ENCODE results near the gene C8A. TPM values are rescaled to one million over a fixed set of nuclear protein-coding genes. Genes with fewer than 3 reads are reported as not detected.

The C8A gene
- polyA plus RNA-seq, 3 donors, result not detected

DNA sequence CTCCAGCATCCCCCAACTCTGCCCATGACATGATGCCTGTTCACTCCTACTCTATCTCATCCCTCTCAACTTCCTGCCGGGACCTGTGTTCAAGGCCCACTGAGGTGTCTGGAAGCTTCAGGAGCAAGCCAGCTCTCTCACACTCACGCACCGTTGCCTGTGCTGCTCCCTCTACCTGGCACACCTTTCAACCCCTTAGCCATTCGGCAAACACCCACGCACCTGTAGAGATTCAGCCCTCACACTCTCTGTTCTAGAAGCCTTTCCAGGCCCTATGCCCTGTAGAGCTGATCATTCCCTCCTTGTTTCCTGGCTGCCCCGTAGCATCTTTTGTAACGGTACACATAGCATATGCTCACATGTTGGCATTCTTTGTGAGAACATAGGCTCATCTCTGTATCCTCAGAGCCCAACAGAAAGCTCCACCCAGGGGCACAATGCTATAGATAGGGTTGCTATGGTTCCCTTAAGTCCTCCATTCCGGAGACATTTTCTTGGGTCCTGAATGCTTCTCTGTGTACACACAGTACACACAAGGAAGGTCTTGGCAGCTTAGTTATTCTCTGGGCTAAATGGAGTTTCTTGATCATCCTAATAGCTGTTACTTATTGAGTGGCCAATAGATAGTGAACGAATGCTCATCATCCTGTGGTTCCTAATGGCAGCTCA is 109.9 kb downstream of the C8A start:
- no peak overlapping the region for H3K9ac ChIP-seq (ENCODE audit: insufficient read depth, low read length, poor library complexity, severe bottlenecking)
- no peak overlapping the region for H2AFZ ChIP-seq (ENCODE audit: insufficient read depth, low read depth, low read length, poor library complexity, severe bottlenecking)
- DNase-seq, result no peak
- peaks cover 3 to 6% (median 6%) of the 10 kb centered on the region in 3 donors for H3K27me3 Mint-ChIP-seq (ENCODE audit: low read depth in 3 of 3)
- no peaks in the 10 kb centered on the region for H3K79me2 ChIP-seq (ENCODE audit: insufficient read depth, low read length)
- H3K4me2 ChIP-seq (replicated peaks; ENCODE audit: extremely low read depth, low read length, poor library complexity, severe bottlenecking), result no peak overlapping the region
- no peaks in the 10 kb centered on the region for H3K4me1 Mint-ChIP-seq
- no peaks in the 10 kb centered on the region for H4K20me1 ChIP-seq (ENCODE audit: insufficient read depth, low read length)
- TF ChIP-seq, protein P1, sequence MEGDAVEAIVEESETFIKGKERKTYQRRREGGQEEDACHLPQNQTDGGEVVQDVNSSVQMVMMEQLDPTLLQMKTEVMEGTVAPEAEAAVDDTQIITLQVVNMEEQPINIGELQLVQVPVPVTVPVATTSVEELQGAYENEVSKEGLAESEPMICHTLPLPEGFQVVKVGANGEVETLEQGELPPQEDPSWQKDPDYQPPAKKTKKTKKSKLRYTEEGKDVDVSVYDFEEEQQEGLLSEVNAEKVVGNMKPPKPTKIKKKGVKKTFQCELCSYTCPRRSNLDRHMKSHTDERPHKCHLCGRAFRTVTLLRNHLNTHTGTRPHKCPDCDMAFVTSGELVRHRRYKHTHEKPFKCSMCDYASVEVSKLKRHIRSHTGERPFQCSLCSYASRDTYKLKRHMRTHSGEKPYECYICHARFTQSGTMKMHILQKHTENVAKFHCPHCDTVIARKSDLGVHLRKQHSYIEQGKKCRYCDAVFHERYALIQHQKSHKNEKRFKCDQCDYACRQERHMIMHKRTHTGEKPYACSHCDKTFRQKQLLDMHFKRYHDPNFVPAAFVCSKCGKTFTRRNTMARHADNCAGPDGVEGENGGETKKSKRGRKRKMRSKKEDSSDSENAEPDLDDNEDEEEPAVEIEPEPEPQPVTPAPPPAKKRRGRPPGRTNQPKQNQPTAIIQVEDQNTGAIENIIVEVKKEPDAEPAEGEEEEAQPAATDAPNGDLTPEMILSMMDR (IDR thresholded peaks at IDR 0.05), result no peak
- H3K4me1 ChIP-seq (ENCODE audit: control insufficient read depth in 1 of 2, insufficient read depth in 2 of 2, low read length in 2 of 2), result no peaks in the 10 kb centered on the region
- peaks cover 0 to 4% (median 0%) of the 10 kb centered on the region in 7 donors for H3K9me3 Mint-ChIP-seq
- peak overlapping the region in 2 of 7 donors; percentile 34 to 43 for H3K27ac Mint-ChIP-seq
- H3K4me3 Mint-ChIP-seq, result no peak overlapping the region
- no peaks in the 10 kb centered on the region for H3K27me3 ChIP-seq (ENCODE audit: control insufficient read depth in 2 of 2, insufficient read depth in 2 of 2, low read length in 2 of 2)
- intact Hi-C loops (cut with micrococcal nuclease), result no loop called here
- 91% methylated on average over 5 of the region's 9 CpGs for WGBS (ENCODE audit: insufficient coverage)
- H3K4me3 ChIP-seq (replicated peaks in 1 of 3; ENCODE audit: low read depth in 2 of 3, low read length in 3 of 3), result no peak overlapping the region
- H3K36me3 ChIP-seq (replicated peaks in 1 of 2; ENCODE audit: control insufficient read depth in 1 of 2, insufficient read depth in 2 of 2, low read length in 2 of 2), result no peaks in the 10 kb centered on the region
- H3K9me3 ChIP-seq (replicated peaks in 1 of 2; ENCODE audit: control insufficient read depth in 1 of 2, insufficient read depth in 1 of 2, low read length in 2 of 2), result no peaks in the 10 kb centered on the region
- H3K36me3 Mint-ChIP-seq, result no peaks in the 10 kb centered on the region
- H3K27ac ChIP-seq (ENCODE audit: low read depth in 1 of 2, low read length in 2 of 2), result no peak overlapping the region

DNA sequence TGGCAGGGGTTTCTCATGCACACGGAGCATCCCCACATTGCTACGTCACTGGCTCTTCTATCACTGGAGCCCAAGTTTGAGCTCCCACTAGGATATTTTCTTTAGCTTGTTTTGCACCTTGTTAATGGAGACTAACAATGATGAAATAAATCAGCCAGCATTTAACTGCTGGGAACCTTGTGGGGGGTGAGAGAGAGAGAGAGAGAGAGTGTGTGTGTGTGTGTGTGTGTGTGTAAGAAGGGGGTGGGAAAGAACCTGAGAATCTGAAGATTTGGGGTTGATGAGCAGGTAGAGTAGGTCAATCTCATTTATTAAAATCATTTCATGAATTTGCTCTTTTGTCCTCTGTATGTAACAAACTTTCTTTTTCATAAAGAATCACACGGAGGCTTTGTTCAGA is 110.6 kb downstream of the C8A start:
- WGBS (ENCODE audit: insufficient coverage), result 80% methylated on average over 1 of the region's 3 CpGs
- no peak overlapping the region for H3K9ac ChIP-seq (ENCODE audit: insufficient read depth, low read length, poor library complexity, severe bottlenecking)
- H3K4me1 Mint-ChIP-seq, result no peaks in the 10 kb centered on the region

More for the DNA sequence above, 110.6 kb downstream of the C8A start:
- DNase-seq, result no peak
- H3K9me3 ChIP-seq (replicated peaks in 1 of 2; ENCODE audit: control insufficient read depth in 1 of 2, insufficient read depth in 1 of 2, low read length in 2 of 2), result no peaks in the 10 kb centered on the region
- H3K27me3 ChIP-seq (ENCODE audit: control insufficient read depth in 2 of 2, insufficient read depth in 2 of 2, low read length in 2 of 2), result no peaks in the 10 kb centered on the region
- H2AFZ ChIP-seq (ENCODE audit: insufficient read depth, low read depth, low read length, poor library complexity, severe bottlenecking), result no peak overlapping the region
- H3K79me2 ChIP-seq (ENCODE audit: insufficient read depth, low read length), result no peaks in the 10 kb centered on the region
- Mint-ChIP-seq H3K27me3 (ENCODE audit: low read depth in 3 of 3) (peaks cover 3 to 6% (median 6%) of the 10 kb centered on the region in 3 donors), H3K27ac (no peak overlapping the region), H3K36me3 (no peaks in the 10 kb centered on the region), H3K9me3 (peaks cover 0 to 4% (median 0%) of the 10 kb centered on the region in 7 donors), H3K4me3 (no peak overlapping the region)
- H3K27ac ChIP-seq (ENCODE audit: low read depth in 1 of 2, low read length in 2 of 2), result no peak overlapping the region
- H3K4me1 ChIP-seq (ENCODE audit: control insufficient read depth in 1 of 2, insufficient read depth in 2 of 2, low read length in 2 of 2), result no peaks in the 10 kb centered on the region
- TF ChIP-seq, protein P1 (IDR thresholded peaks at IDR 0.05), result no peak
- H3K4me3 ChIP-seq (replicated peaks in 1 of 3; ENCODE audit: low read depth in 2 of 3, low read length in 3 of 3), result no peak overlapping the region
- H3K4me2 ChIP-seq (replicated peaks; ENCODE audit: extremely low read depth, low read length, poor library complexity, severe bottlenecking), result no peak overlapping the region
- intact Hi-C loops (cut with micrococcal nuclease), result no loop called here
- H3K36me3 ChIP-seq (replicated peaks in 1 of 2; ENCODE audit: control insufficient read depth in 1 of 2, insufficient read depth in 2 of 2, low read length in 2 of 2), result no peaks in the 10 kb centered on the region
- H4K20me1 ChIP-seq (ENCODE audit: insufficient read depth, low read length), result no peaks in the 10 kb centered on the region
